ENCODE data around the gene ANGPTL8.

The ANGPTL8 gene

GRCh38 chr19:11204076-11204602 lies 35.3 kb upstream of the ANGPTL8 start:
- no peak for DNase-seq

- DNase-seq: no peak
Observed at GRCh38 chr19:11204943-11205349, 34.5 kb upstream of the ANGPTL8 start.

- DNase-seq: no peak
Observed at GRCh38 chr19:11205939-11206570, 33.4 kb upstream of the ANGPTL8 start.

- DNase-seq: peak; percentile 19
Observed at GRCh38 chr19:11208561-11209471, 30.6 kb upstream of the ANGPTL8 start.

GRCh38 chr19:11209839-11210655 lies 29.4 kb upstream of the ANGPTL8 start:
- DNase-seq: no peak

GRCh38 chr19:11210656-11210928 lies 28.8 kb upstream of the ANGPTL8 start:
- DNase-seq: no peak

- no peak for DNase-seq
Observed at GRCh38 chr19:11214387-11214786, 25.0 kb upstream of the ANGPTL8 start.

- DNase-seq: no peak
Observed at GRCh38 chr19:11221082-11221598, 18.3 kb upstream of the ANGPTL8 start.

- DNase-seq: no peak
Observed at GRCh38 chr19:11223200-11223599, 16.2 kb upstream of the ANGPTL8 start.

GRCh38 chr19:11224429-11224828 lies 15.0 kb upstream of the ANGPTL8 start:
- DNase-seq: no peak

- DNase-seq: no peak
Observed at GRCh38 chr19:11225172-11225571, 14.2 kb upstream of the ANGPTL8 start.

- DNase-seq: no peak
Observed at GRCh38 chr19:11225815-11226214, 13.6 kb upstream of the ANGPTL8 start.

- DNase-seq: no peak
Observed at GRCh38 chr19:11226716-11227166, 12.7 kb upstream of the ANGPTL8 start.

- DNase-seq: peak; percentile 43
Observed at GRCh38 chr19:11227195-11227886, 12.1 kb upstream of the ANGPTL8 start.

GRCh38 chr19:11230621-11231386 lies 8.6 kb upstream of the ANGPTL8 start:
- no peak for DNase-seq

- no peak for DNase-seq
Observed at GRCh38 chr19:11232555-11232954, 6.9 kb upstream of the ANGPTL8 start.

- DNase-seq: no peak
Observed at GRCh38 chr19:11233073-11233472, 6.3 kb upstream of the ANGPTL8 start.

- no peak for DNase-seq
Observed at GRCh38 chr19:11234486-11235075, 4.8 kb upstream of the ANGPTL8 start.

- no peak for DNase-seq
Observed at GRCh38 chr19:11236324-11237301, 2.8 kb upstream of the ANGPTL8 start.

GRCh38 chr19:11237321-11237720 lies 2.1 kb upstream of the ANGPTL8 start:
- DNase-seq: no peak
